ENCODE results near the gene SEMA3C. TPM values are rescaled to one million over a fixed set of nuclear protein-coding genes. Genes with fewer than 3 reads are reported as not detected.

SEMA3C gene
- total RNA-seq, 1 donor from 2014 or later = 0.26 TPM

GRCh38 chr7:80719261-80719660, 199.6 kb downstream of the SEMA3C start:
- no peaks in the 10 kb centered on the region for H3K36me3 Mint-ChIP-seq (ENCODE audit: low read depth, unreplicated experiment)
- no peak overlapping the region for H3K4me3 Mint-ChIP-seq (ENCODE audit: unreplicated experiment)
- no peak for TF ChIP-seq CTCF (IDR thresholded peaks at IDR 0.05; ENCODE audit: unreplicated experiment)
- H3K27ac Mint-ChIP-seq (ENCODE audit: unreplicated experiment) = no peak overlapping the region
- DNase-seq (ENCODE audit: low spot score) = no peak
- no peaks in the 10 kb centered on the region for H3K27me3 Mint-ChIP-seq (ENCODE audit: unreplicated experiment)
- no peaks in the 10 kb centered on the region for H3K9me3 Mint-ChIP-seq (ENCODE audit: unreplicated experiment)
- H3K4me1 Mint-ChIP-seq (ENCODE audit: unreplicated experiment) = no peaks in the 10 kb centered on the region

GRCh38 chr7:80711531-80711930, 207.3 kb downstream of the SEMA3C start:
- H3K27me3 Mint-ChIP-seq (ENCODE audit: unreplicated experiment) = no peaks in the 10 kb centered on the region
- no peak overlapping the region for H3K4me3 Mint-ChIP-seq (ENCODE audit: unreplicated experiment)
- no peaks in the 10 kb centered on the region for H3K9me3 Mint-ChIP-seq (ENCODE audit: unreplicated experiment)
- TF ChIP-seq CTCF (IDR thresholded peaks at IDR 0.05; ENCODE audit: unreplicated experiment) = no peak
- DNase-seq (ENCODE audit: low spot score) = no peak
- no peaks in the 10 kb centered on the region for H3K4me1 Mint-ChIP-seq (ENCODE audit: unreplicated experiment)
- H3K27ac Mint-ChIP-seq (ENCODE audit: unreplicated experiment) = no peak overlapping the region
- peaks cover 5% of the 10 kb centered on the region for H3K36me3 Mint-ChIP-seq (ENCODE audit: low read depth, unreplicated experiment)

GRCh38 chr7:80708123-80708522, 210.7 kb downstream of the SEMA3C start:
- no peak overlapping the region for H3K27ac Mint-ChIP-seq (ENCODE audit: unreplicated experiment)
- H3K4me1 Mint-ChIP-seq (ENCODE audit: unreplicated experiment) = no peaks in the 10 kb centered on the region
- no peak for DNase-seq (ENCODE audit: low spot score)
- H3K4me3 Mint-ChIP-seq (ENCODE audit: unreplicated experiment) = no peak overlapping the region
- H3K9me3 Mint-ChIP-seq (ENCODE audit: unreplicated experiment) = no peaks in the 10 kb centered on the region
- peaks cover 4% of the 10 kb centered on the region for H3K36me3 Mint-ChIP-seq (ENCODE audit: low read depth, unreplicated experiment)
- no peaks in the 10 kb centered on the region for H3K27me3 Mint-ChIP-seq (ENCODE audit: unreplicated experiment)
- TF ChIP-seq CTCF (IDR thresholded peaks at IDR 0.05; ENCODE audit: unreplicated experiment) = no peak

GRCh38 chr7:80707318-80707717, 211.5 kb downstream of the SEMA3C start:
- Mint-ChIP-seq H3K36me3 (ENCODE audit: low read depth, unreplicated experiment) (no peaks in the 10 kb centered on the region), H3K27me3 (ENCODE audit: unreplicated experiment) (no peaks in the 10 kb centered on the region), H3K4me1 (ENCODE audit: unreplicated experiment) (no peaks in the 10 kb centered on the region), H3K27ac (ENCODE audit: unreplicated experiment) (no peak overlapping the region), H3K4me3 (ENCODE audit: unreplicated experiment) (no peak overlapping the region), H3K9me3 (ENCODE audit: unreplicated experiment) (no peaks in the 10 kb centered on the region)
- no peak for DNase-seq (ENCODE audit: low spot score)
- TF ChIP-seq CTCF (IDR thresholded peaks at IDR 0.05; ENCODE audit: unreplicated experiment) = no peak

GRCh38 chr7:80705130-80705781, 213.6 kb downstream of the SEMA3C start:
- Mint-ChIP-seq H3K4me3 (ENCODE audit: unreplicated experiment) (no peak overlapping the region), H3K9me3 (ENCODE audit: unreplicated experiment) (no peaks in the 10 kb centered on the region), H3K27me3 (ENCODE audit: unreplicated experiment) (no peaks in the 10 kb centered on the region), H3K27ac (ENCODE audit: unreplicated experiment) (no peak overlapping the region), H3K4me1 (ENCODE audit: unreplicated experiment) (no peaks in the 10 kb centered on the region), H3K36me3 (ENCODE audit: low read depth, unreplicated experiment) (no peaks in the 10 kb centered on the region)
- no peak for DNase-seq (ENCODE audit: low spot score)
- no peak for TF ChIP-seq CTCF (IDR thresholded peaks at IDR 0.05; ENCODE audit: unreplicated experiment)
